ENCODE measurements around the gene HOOK2.

- TF ChIP-seq CTCF (IDR thresholded peaks at IDR 0.05) (no peak), POLR2A (IDR thresholded peaks at IDR 0.05) (no peak), POLR2AphosphoS5 (IDR thresholded peaks at IDR 0.05) (no peak)
Measured at GRCh38 chr19:12794971-12795381, 19.6 kb upstream of the HOOK2 start.

Measured in gastroesophageal sphincter (tissue), 3 donors.